Vagina (tissue), 2 donors: ENCODE results near the gene CHAT. TPM values are rescaled to one million over a fixed set of nuclear protein-coding genes. Genes with fewer than 3 reads are reported as not detected.

ENCODE experiments used
- DNase-seq, 2 donors: peaks; one replicate each; pipeline ENCODE4 v3.0.0-alpha.2; 2017; ENCODE audit errors: extremely low spot score in 2 of 2
- H3K27ac ChIP-seq: fragments of 200-600 bp; sonication (generic); one replicate; pipeline ENCODE4 v1.5.1; 2019
- H3K27me3 ChIP-seq: fragments of 200-600 bp; sonication (generic); one replicate; pipeline ENCODE4 v1.5.1; 2019
- H3K36me3 ChIP-seq, 2 donors: fragments of 200-600 bp; sonication (generic); one replicate each; pipeline ENCODE4 v1.5.1; 2017 to 2019
- H3K4me1 ChIP-seq: fragments of 200-600 bp; sonication (generic); one replicate; pipeline ENCODE4 v1.5.1; 2019
- H3K4me3 ChIP-seq, 2 donors: fragments of 200-600 bp; sonication (generic); 1 replicate in 1 of 2; 2 replicates in 1 of 2; pipeline ENCODE4 v1.5.1; 2016 to 2019
- H3K9me3 ChIP-seq: fragments of 200-600 bp; sonication (generic); one replicate; pipeline ENCODE4 v1.5.1; 2019
- POLR2A ChIP-seq, 2 donors: fragments of 450-650 bp; IDR thresholded peaks; one replicate each; pipeline ENCODE4 v1.6.1; 2017; ENCODE audit warnings: antibody characterized with exemption in 2 of 2, mild to moderate bottlenecking in 2 of 2, moderate library complexity in 2 of 2
- POLR2AphosphoS5 ChIP-seq, 2 donors: sonication (generic); formaldehyde crosslinking; IDR thresholded peaks; one replicate each; pipeline ENCODE4 v1.9.0; 2017; ENCODE audit warnings: antibody characterized with exemption in 2 of 2, mild to moderate bottlenecking in 2 of 2, low read depth in 1 of 2; ENCODE audit not compliant: insufficient read depth in 1 of 2
- intact Hi-C: fragments of 100-400 bp; cut with DNase I; formaldehyde crosslinking; loops from one replicate; pipeline ENCODE4 v1.15.1; 2023
- total RNA-seq: library from RNA; depleted of rRNA; stranded (reverse); fragments of >200 nt; gene quantifications from one replicate; pipeline ENCODE4 v1.2.3, GENCODE V29; 2016
- TF ChIP-seq, protein P1 (sequence below), 3 experiments: fragments of 450-650 bp in 2 of 3; fragments of 200-600 bp in 1 of 3; sonication (generic) in 1 of 3; IDR thresholded peaks; one replicate each; pipeline ENCODE4 v1.5.1; 2017 to 2019; ENCODE audit warnings: antibody characterized with exemption in 3 of 3, mild to moderate bottlenecking in 2 of 3, moderate library complexity in 2 of 3

The CHAT gene
- total RNA-seq, 1 donor from 2014 or later = not detected

DNA sequence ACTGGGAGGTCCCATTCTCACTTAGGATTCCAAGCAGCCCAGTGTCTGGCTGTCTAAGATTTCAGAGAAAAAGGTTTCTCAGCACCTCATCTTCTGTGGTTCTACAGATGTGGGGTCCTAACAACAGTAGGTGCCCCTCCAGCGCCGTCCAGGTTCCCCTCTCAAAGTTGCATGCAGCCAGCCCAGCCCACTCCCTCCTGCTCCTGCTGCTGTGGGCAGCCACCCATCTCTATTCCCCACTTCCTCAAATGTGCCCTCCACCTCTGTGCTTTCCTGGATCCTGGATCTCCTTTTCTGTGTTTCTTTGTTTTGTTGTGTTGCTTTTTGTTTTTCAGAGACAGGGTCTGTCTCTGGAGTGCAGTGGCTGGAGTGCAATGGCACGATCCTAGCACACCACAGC lies 17.0 kb upstream of the CHAT start:
- TF ChIP-seq POLR2AphosphoS5 (IDR thresholded peaks at IDR 0.05; ENCODE audit: insufficient read depth in 1 of 2, low read depth in 1 of 2) (no peak), POLR2A (IDR thresholded peaks at IDR 0.05) (no peak)
- TF ChIP-seq, protein P1, sequence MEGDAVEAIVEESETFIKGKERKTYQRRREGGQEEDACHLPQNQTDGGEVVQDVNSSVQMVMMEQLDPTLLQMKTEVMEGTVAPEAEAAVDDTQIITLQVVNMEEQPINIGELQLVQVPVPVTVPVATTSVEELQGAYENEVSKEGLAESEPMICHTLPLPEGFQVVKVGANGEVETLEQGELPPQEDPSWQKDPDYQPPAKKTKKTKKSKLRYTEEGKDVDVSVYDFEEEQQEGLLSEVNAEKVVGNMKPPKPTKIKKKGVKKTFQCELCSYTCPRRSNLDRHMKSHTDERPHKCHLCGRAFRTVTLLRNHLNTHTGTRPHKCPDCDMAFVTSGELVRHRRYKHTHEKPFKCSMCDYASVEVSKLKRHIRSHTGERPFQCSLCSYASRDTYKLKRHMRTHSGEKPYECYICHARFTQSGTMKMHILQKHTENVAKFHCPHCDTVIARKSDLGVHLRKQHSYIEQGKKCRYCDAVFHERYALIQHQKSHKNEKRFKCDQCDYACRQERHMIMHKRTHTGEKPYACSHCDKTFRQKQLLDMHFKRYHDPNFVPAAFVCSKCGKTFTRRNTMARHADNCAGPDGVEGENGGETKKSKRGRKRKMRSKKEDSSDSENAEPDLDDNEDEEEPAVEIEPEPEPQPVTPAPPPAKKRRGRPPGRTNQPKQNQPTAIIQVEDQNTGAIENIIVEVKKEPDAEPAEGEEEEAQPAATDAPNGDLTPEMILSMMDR (IDR thresholded peaks at IDR 0.05) = no peak
- Histone ChIP-seq H3K27me3 (no peaks in the 10 kb centered on the region), H3K27ac (no peak overlapping the region), H3K36me3 (no peaks in the 10 kb centered on the region), H3K4me3 (no peak overlapping the region), H3K9me3 (no peaks in the 10 kb centered on the region), H3K4me1 (no peaks in the 10 kb centered on the region)
- peak in 1 of 2 donors; percentile 49 for DNase-seq
- intact Hi-C loops = no loop called here

DNA sequence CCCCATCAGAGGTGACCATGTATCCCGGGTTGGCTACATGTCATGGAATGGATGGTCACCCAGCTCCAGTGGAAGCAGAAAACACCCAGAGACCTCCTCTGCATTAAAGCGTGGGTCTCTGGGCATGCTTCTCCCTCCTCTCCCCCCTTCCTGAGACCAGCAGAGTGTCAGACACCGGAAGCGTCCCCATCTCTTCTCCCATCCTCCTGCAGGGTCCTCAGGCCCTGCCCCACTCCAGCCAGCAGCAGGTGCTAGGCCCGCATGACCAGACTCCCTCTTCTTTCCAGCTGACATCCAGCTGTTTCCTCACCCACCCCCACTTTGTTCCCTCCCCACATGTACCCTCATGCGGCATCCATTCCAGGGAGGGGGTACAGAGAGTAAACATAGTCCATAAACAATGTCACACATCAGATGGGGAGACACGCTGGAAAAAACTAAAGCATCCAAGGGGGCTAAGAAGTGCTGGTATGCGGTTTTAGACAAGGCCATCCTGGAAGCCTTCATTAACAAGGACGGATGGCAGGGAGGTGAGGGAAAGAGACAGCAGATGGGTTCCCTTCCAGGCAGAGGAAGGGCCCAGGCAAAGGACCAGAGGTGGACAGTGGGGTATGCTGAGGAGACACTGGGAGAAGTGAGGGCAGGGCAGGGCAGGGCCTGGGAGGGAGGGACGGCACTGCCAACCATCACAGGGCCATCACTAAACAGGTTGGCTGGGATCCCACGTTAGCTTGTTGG lies 16.2 kb upstream of the CHAT start:
- Histone ChIP-seq H3K9me3 (no peaks in the 10 kb centered on the region), H3K36me3 (no peaks in the 10 kb centered on the region), H3K27me3 (no peaks in the 10 kb centered on the region), H3K4me1 (no peaks in the 10 kb centered on the region), H3K4me3 (no peak overlapping the region), H3K27ac (no peak overlapping the region)
- TF ChIP-seq POLR2A (IDR thresholded peaks at IDR 0.05) (no peak), POLR2AphosphoS5 (IDR thresholded peaks at IDR 0.05; ENCODE audit: insufficient read depth in 1 of 2, low read depth in 1 of 2) (no peak)
- TF ChIP-seq, protein P1 (IDR thresholded peaks at IDR 0.05) = no peak
- DNase-seq = peak; percentile 70 to 81
- intact Hi-C loops = no loop called here

DNA sequence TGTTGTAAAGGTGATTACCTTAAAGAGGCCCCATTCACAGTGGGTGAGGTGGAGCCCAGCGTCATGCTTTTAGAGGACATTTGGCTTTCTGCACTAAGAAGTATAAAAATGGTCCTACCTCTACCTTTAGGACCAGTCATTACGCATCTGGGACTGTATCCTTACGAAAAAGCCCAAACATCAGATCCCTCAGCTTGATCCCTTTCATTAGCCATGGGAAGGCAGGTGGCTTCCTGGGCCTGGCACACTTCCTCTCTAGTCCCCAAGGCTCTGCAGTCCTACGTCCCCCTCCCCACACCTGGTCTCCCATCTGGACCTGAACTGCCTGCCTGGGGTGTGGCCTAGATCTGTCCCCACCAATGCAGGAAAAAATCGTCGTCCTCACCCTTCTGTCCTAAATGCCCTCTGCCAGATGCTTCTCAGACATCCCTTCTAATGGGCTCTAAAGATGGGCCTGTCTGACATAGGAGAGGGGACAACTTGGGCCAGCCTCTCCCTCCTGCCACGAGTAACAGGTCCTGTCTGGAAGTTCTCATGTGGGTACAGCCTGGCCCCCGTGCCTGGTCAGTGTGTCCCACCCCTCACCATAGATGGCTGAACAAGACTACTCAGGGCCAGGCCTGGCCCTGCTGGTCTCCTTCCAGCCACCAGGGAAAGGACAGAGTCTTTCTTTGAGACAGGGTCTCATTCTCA lies 15.5 kb upstream of the CHAT start:
- intact Hi-C loops = no loop called here
- Histone ChIP-seq H3K36me3 (no peaks in the 10 kb centered on the region), H3K4me3 (no peak overlapping the region), H3K27me3 (no peaks in the 10 kb centered on the region), H3K4me1 (no peaks in the 10 kb centered on the region), H3K27ac (no peak overlapping the region), H3K9me3 (no peaks in the 10 kb centered on the region)
- DNase-seq = peak; percentile 34 to 85
- TF ChIP-seq POLR2A (IDR thresholded peaks at IDR 0.05) = no peak
- TF ChIP-seq, protein P1 (IDR thresholded peaks at IDR 0.05) = no peak
- TF ChIP-seq POLR2AphosphoS5 (IDR thresholded peaks at IDR 0.05; ENCODE audit: insufficient read depth in 1 of 2, low read depth in 1 of 2) = no peak

DNA sequence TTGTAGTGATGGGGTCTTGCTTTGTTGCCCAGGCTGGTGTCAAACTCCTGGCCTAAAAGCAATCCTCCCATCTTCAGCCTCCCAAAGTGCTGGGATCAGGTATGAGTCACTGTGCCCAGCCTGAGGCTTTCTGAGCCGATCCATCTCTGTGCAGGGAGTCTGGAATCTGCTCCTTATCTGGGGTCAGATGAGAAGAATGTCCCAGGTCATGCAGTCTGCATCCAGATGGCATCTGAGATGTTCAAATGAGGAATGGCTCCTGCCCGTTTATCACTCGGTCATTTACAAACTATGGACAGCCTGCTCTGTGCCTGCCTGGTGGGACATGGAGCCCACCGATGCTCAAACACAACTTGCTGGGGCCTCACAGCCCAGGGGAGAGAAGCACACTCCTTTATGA lies 14.9 kb upstream of the CHAT start:
- H3K27ac ChIP-seq = no peak overlapping the region
- peak in 1 of 2 donors; percentile 56 for DNase-seq
- H3K4me3 ChIP-seq = no peak overlapping the region
- intact Hi-C loops = no loop called here
- no peaks in the 10 kb centered on the region for H3K27me3 ChIP-seq
- no peak for TF ChIP-seq POLR2A (IDR thresholded peaks at IDR 0.05)
- TF ChIP-seq POLR2AphosphoS5 (IDR thresholded peaks at IDR 0.05; ENCODE audit: insufficient read depth in 1 of 2, low read depth in 1 of 2) = no peak
- TF ChIP-seq, protein P1 (IDR thresholded peaks at IDR 0.05) = no peak
- no peaks in the 10 kb centered on the region for H3K36me3 ChIP-seq
- H3K9me3 ChIP-seq = no peaks in the 10 kb centered on the region
- H3K4me1 ChIP-seq = no peaks in the 10 kb centered on the region

DNA sequence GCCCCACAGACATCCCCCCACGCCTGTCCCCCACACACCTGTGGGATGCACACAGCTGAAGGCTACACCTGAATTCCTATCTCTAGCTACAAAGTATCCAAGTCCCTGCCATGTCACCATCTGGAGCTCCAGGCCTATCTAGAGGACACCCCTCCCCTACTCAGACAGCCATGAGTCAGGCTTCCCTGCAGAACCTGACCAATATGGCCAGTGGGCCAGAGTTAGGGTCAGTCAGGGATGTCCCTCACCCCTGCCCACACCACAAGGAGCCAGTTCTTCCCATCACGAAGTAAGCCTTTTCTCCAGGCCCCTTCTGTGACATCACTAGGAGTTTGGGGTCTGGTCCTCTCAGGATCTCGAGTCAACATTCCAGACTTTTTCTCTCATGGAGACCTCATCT lies 14.3 kb upstream of the CHAT start:
- DNase-seq = peak; percentile 43 to 62
- H3K27ac ChIP-seq = no peak overlapping the region
- H3K36me3 ChIP-seq = no peaks in the 10 kb centered on the region
- TF ChIP-seq POLR2A (IDR thresholded peaks at IDR 0.05) (no peak), POLR2AphosphoS5 (IDR thresholded peaks at IDR 0.05; ENCODE audit: insufficient read depth in 1 of 2, low read depth in 1 of 2) (no peak)
- TF ChIP-seq, protein P1 (IDR thresholded peaks at IDR 0.05) = no peak
- intact Hi-C loops = no loop called here
- H3K27me3 ChIP-seq = no peaks in the 10 kb centered on the region
- H3K9me3 ChIP-seq = no peaks in the 10 kb centered on the region
- H3K4me3 ChIP-seq = no peak overlapping the region
- no peaks in the 10 kb centered on the region for H3K4me1 ChIP-seq
